Sigmoid colon (tissue), 4 donors: ENCODE data around the gene LGR5.

Experiments used
- EP300 ChIP-seq, 4 donors: sonication (generic); formaldehyde crosslinking; IDR thresholded peaks; one replicate each; pipeline ENCODE4 v1.6.1; 2017; ENCODE audit warnings: antibody characterized with exemption in 4 of 4
- POLR2AphosphoS5 ChIP-seq, 4 donors: sonication (generic); formaldehyde crosslinking; IDR thresholded peaks; one replicate each; pipeline ENCODE4 v1.6.1; 2017; ENCODE audit warnings: antibody characterized with exemption in 4 of 4
- TF ChIP-seq, protein P1 (sequence below), 4 experiments: fragments of 450-650 bp in 3 of 4; fragments of 200-600 bp in 1 of 4; IDR thresholded peaks; one replicate each; pipeline ENCODE4 v1.5.1; 2016 to 2019; ENCODE audit warnings: antibody characterized with exemption in 4 of 4, mild to moderate bottlenecking in 3 of 4, moderate library complexity in 2 of 4

DNA sequence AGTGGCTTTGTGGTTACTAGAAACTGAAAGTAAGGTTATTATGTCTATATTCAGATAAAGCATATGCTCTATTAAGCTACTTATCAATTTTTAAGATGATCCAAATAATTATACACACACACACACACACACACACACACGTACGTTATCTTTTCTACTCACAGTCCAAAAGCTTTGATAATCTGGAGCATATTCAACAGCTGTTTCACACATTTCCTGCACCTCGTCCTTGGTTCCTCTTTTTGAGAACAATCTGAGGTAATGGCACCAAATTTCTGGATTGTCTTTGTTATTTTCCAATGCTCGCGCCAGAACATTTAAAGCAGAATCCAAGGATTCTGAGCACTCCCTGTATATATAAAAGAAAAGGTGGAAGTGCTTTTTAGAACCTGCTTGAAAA is 186.5 kb downstream of the LGR5 start:
- TF ChIP-seq, protein P1, sequence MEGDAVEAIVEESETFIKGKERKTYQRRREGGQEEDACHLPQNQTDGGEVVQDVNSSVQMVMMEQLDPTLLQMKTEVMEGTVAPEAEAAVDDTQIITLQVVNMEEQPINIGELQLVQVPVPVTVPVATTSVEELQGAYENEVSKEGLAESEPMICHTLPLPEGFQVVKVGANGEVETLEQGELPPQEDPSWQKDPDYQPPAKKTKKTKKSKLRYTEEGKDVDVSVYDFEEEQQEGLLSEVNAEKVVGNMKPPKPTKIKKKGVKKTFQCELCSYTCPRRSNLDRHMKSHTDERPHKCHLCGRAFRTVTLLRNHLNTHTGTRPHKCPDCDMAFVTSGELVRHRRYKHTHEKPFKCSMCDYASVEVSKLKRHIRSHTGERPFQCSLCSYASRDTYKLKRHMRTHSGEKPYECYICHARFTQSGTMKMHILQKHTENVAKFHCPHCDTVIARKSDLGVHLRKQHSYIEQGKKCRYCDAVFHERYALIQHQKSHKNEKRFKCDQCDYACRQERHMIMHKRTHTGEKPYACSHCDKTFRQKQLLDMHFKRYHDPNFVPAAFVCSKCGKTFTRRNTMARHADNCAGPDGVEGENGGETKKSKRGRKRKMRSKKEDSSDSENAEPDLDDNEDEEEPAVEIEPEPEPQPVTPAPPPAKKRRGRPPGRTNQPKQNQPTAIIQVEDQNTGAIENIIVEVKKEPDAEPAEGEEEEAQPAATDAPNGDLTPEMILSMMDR (IDR thresholded peaks at IDR 0.05) = no peak
- TF ChIP-seq EP300 (IDR thresholded peaks at IDR 0.05) = no peak
- TF ChIP-seq POLR2AphosphoS5 (IDR thresholded peaks at IDR 0.05) = no peak
